GM21528 (cell line): ENCODE data around the gene PPM1F.
"Not testable (repeated sequence)": the region's sequence is repeated elsewhere in the genome, so short reads cannot be mapped to it uniquely, and the experiment has no call there.

ENCODE experiments used
- ATAC-seq: cut with Tn5 transposase; IDR thresholded peaks from one replicate; pipeline ENCODE4 v1.9.1; 2021; ENCODE audit warnings: mild to moderate bottlenecking, moderate library complexity; ENCODE audit not compliant: unreplicated experiment, low FRiP score

The PPM1F gene

DNA sequence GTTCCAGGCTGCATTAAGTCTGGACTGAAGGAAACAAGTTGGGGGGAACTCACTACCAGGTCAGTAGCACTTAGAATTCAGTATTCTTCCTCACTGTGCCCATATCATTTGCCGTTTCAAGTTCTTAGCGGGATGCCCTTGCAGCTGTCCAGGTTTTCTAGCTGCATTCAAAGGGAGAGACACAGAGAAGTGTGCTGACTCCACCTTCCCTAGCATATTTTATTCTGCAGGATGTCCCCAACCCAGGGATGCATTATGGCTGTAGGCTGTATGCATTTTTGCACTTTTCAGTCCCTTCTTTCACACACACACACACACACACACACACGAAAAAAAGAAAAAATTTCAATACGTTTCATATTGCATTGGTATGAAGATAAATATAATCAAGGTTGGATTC lies 49.4 kb downstream of the PPM1F start:
- no peak for ATAC-seq

DNA sequence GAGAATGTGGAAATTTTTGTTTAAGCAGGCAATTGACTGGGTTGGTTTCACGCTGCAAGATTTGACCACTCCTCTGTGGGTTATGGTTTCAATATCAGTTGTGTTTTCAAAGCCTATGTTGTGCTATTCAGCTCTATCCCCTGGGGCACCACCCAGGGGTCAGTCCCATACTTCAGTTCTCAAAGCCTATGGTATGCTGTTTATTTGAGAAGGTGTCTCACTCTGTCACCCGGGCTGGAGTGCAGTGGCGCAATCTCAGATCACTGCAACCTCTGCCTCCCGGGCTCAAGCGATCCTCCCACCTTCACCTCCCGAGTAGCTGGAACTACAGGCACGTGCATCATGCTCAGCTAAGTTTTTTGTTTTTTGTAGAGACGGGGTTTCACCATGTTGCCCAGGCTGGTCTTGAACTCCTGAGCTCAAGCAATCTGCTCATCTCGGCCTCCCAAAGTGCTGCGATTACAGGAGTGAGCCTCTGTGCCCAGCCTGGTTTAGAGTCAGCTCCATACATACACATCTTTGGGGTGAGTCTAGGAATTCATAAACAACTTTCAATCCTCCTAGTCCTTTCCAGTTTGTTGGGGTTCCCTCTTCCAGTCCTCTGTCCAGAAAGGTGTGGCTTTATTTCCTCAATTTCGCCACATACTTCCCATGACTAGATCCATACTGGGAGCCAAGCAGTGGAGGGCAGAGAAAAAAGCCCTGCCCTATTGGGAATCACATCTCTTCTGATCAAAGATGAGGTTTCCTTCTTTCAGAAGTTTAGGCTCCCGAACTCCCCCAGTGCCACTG lies 50.2 kb downstream of the PPM1F start:
- ATAC-seq = no peak

DNA sequence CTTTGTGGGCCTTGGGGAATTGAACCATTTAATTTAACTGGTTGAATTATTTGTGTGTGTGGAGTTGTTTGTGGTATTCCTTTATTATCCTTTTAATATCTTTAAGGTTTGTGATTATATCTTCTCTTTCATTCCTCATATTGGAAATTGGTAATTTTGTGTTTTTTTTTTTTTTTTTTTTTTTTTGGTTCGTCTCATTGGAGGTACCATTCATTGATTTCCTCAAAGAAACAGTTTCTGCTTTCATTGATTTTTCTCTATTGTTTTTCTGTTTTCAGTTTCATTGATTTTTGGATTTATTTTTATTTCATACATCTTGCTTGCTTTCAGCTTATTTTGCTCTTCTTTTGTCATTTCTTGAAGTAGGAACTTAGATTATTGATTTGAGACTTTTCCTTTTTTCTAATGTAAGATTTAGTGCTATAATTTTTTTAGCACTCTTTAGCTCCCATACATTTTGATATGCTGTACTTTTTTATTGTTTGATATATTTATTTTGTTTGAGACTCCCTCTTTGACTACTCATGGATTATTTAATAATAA lies 54.2 kb downstream of the PPM1F start:
- no peak for ATAC-seq

DNA sequence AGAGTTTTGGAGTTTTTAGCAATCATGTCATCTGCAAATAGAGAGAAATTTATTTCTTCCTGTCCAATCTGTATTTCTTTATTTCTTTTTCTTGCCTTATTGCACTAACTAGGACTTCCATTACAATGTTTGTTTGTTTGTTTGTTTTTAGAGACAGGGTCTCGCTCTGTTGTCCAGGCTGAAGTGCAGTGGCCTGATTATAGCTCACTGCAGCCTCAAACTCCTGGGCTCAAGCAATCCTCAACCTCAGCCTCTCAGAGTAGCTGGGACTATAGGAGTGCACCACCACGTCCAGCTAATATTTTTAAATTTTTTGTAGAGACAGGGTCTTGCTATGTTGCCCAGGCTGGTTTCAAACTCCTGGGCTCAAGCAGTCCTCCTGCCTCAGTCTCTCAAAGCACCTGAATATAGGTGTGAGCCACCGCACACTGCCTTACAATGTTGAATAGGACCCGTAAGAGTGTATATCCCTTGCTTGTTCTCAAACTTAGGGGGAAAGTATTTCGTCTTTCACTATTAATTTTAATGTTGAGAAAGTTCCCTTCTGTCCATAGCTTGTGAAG lies 55.6 kb downstream of the PPM1F start:
- ATAC-seq = no peak

DNA sequence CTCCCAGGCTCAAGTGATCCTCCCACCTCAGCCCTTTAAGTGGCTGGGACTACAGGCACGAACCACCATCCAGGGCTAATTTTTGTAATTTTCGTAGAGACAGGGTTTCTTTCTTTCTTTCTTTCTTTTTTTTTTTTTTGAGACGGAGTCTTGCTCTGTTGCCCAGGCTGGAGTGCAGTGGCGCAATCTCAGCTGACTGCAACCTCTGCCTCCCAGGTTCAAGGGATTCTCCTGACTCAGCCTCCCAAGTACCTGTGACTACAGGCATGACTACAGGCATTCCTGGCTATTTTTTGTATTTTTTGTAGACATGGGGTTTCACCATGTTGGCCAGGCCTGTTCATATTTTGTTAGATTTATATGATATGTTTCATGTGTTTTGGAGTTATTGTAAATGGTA lies 56.4 kb downstream of the PPM1F start:
- ATAC-seq = not testable (repeated sequence)

DNA sequence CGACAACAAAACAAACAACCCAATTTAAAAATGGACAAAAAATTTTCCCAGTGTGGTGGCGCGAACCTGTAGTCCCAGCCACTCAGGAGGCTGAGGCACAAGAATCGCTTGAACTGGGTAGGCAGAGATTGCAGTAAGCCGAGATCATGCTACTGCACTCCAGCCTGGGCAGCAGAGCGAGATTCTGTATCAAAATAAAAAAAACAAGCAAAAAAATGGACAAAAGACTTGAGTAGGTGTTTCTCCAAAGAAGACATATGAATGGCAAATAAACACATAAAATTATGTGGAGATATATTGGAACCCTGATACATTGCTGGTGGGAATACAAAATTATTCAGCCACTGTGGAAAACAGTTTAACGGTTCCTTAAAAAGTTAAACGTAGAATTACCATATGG lies 57.8 kb downstream of the PPM1F start:
- no peak for ATAC-seq

DNA sequence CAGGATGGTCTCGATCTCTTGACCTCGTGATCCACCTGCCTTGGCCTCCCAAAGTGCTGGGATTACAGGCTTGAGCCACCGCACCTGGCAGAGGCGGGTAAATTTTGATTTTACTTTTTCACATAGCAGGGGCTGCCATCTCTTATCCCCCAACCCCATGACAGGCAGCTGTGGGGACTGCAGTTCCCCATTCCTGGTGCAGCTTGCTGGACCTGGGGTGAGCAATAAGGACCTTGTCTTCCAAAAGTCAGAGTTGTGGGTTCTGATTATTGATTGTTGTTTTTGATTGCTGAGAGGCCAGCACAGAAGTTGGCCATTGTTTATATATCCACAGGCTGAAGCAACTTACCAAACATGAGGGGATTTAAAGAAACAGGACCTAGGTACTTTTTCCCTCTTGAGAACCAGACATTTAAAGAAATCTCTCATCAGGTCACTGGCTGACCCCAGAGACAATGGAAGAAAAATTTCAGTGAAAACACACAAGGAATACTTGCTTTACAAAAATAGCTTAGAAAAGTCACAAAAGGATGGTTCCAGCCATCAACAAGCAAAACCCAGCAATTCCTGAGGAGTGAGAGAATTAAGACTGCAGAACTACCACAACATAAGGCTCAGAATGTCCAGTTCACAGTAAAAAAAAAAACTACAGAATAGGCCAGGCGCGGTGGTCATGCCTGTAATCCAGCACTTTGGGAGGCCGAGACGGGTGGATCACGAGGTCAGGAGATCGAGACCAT lies 63.2 kb downstream of the PPM1F start:
- ATAC-seq = no peak

DNA sequence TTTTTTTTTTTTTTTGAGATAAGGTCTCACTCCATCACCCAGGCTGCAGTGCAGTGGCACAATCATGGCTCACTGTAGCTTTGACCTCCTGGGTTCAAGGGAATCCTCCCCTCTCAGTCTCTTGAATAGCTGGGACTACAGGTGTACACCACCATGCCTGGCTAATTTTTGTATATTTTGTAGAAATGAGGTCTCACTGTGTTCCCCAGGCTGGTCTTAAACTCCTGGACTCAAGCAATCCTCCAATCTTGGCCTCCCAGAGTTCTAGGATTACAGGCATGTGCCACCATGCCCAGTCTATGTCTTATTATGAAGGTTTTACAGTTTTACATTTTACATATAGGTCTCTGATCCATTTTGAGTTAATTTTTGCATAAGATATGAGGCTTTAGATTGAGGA lies 64.8 kb downstream of the PPM1F start:
- no peak for ATAC-seq

DNA sequence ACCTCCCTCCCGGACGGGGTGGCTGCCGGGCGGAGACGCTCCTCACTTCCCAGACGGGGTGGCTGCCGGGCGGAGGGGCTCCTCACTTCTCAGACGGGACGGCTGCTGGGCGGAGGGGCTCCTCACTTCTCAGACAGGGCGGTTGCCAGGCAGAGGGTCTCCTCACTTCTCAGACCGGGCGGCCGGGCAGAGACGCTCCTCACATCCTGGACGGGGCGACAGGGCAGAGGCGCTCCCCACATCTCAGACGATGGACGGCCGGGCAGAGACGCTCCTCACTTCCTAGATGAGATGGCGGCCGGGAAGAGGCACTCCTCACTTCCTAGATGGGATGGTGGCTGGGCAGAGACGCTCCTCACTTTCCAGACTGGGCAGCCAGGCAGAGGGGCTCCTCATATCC lies 68.7 kb downstream of the PPM1F start:
- not testable (repeated sequence) for ATAC-seq

DNA sequence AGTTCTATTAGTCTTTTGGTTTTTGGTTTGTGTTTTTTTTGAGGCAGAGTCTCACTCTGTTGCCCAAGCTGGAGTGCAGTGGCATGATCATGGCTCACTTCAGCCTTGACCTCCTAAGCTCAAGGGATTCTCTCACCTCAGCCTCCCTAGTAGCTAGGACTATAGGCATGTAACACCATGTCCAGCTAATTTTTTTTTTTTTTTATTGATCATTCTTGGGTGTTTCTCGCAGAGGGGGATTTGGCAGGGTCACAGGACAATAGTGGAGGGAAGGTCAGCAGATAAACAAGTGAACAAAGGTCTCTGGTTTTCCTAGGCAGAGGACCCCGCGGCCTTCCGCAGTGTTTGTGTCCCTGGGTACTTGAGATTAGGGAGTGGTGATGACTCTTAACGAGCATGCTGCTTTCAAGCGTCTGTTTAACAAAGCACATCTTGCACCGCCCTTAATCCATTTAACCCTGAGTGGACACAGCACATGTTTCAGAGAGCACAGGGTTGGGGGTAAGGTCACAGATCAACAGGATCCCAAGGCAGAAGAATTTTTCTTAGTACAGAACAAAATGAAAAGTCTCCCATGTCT lies 69.8 kb downstream of the PPM1F start:
- ATAC-seq = not testable (repeated sequence)

DNA sequence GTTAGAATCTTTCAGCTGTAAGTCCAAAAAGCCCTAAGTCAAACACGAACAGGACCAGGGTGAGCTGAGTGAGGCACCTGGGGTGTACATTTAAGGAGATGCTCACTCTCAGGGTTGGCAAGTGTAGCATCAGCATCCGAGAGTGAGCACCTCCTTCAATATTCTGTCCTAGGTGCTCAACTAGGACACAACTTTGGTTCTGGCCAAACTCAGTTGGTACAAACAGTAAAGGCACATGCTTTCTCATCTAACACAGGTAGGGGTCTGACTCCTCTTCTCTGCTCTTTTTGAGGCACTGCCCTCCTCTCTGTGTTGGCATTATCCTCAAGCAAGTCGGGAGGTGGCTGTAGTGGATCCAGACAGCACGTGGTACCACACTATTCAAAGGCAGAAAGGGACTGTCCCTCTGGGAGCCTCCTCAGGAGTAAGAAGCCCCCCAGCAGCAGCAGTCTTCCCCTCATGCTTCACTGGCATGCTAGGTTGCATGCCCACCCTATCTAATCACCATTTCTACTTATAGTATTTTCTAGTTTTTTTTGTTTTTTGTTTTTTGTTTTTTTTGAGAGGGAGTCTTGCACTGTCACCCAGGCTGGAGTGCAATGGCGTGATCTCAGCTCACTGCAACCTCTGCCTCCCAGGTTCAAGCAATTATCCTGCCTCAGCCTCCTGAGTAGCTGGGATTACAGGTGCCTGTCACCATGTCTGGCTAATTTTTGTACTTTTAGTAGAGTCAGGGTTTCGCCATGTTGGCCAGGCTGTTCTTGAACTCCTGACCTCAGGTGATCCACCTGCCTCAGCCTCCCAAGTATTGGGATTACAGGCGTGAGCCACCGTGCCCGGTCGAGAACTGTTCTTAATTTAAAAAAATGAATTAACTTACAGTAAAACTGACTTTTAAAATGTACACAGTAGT lies 70.6 kb downstream of the PPM1F start:
- no peak for ATAC-seq

DNA sequence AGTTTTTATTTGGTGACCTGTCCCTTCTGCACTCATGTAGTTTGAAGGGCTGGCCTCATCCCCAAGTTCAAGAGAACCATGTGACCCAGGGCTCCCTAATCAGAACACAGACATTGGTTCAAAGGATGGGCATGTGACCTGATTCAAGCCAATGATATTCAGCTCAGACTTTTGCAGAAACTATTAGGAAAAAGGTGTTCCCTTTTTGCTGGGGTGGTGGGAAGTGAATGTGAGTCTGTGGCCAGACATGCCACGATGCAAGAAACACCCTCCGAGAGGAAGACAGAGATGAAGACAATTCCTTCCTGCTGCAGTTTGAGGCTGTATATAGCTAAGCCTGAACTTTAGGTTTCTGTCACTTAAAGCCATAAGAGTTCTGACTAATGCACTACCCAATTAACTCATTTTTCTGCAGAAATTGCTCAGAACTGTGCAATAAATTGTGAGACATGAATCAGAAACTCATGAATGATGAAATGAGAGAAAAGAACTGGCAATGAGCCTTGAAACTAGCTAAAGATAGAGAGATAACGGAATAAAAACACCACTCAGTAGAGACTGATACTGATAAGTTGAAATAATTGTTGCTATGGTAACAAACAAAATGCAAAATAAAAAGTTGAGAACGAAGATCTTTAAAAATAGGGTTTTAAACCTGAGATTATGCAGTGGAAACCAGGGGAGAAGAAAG lies 76.0 kb downstream of the PPM1F start:
- no peak for ATAC-seq

DNA sequence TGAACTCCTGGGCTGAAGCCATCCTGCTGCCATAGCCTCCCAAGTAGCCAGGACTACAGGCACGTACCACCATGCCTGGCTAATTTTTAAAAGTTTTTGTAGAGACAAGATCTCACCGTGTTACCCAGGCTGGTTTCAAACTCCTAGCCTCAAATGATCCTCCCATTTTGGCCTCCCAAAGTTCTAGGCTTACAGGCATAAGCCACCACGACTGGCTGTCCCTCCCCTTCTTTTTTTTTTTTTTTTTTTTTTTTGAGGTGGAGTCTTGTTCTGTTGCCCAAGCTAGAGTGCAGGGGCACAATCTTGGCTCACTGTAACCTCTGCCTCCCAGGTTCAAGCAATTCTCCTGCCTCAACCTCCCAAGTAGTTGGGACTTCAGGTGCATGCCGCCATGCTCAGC lies 77.7 kb downstream of the PPM1F start:
- not testable (repeated sequence) for ATAC-seq

DNA sequence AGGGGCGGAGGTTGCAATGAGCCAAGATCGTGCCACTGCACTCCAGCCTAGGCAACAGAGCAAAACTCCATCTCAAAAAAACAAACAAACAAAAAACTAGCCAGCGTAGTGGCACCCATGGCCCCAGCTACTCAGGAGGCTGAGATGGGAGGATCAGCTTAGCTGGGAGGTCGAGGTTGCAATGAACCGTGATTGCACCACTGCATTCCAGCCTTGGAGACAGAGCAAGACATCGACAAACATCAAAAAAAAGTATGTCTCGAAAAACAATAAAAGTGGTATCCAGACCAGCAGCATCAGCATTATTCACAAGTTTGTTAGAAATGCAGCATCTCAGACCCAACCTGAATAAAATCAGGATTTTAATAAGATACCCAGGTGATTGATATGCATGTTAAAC lies 79.0 kb downstream of the PPM1F start:
- ATAC-seq = no peak

DNA sequence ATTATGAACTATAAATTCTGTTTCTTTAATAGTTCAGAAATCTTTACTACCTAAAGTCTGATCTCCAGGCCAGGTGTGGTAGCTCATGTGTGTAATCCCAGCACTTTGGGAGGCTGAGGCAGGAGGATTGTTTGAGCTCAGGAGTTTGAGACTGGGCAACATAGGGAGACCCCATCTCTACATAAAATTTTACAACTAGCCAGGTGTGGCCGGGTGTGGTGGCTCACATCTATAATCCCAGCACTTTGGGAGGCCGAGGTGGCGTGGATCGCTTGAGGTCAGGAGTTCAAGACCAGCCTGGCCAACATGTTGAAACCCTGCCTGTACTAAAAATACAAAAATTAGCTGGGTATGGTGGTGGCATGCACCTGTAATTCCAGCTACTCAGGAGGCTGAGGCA lies 79.9 kb downstream of the PPM1F start:
- ATAC-seq = not testable (repeated sequence)
